Uterus (tissue), 4 donors: ENCODE measurements around the gene IGF1R. TPM values are rescaled to one million over a fixed set of nuclear protein-coding genes. Genes with fewer than 3 reads are reported as not detected.

Experiments used
- DNase-seq, 2 donors: peaks; one replicate each; pipeline ENCODE4 v3.0.0-alpha.2; 2019 to 2020
- H3K27ac ChIP-seq, 2 donors: fragments of 200-600 bp; sonication (generic); 1 replicate in 1 of 2; 2 replicates in 1 of 2; pipeline ENCODE4 v1.5.1; 2016 to 2018
- H3K27me3 ChIP-seq, 2 donors: fragments of 200-600 bp; sonication (generic); one replicate each; pipeline ENCODE4 v1.5.1; 2018 to 2019; ENCODE audit warnings: control low read depth in 1 of 2
- H3K36me3 ChIP-seq, 2 donors: fragments of 200-600 bp; sonication (generic); one replicate each; pipeline ENCODE4 v1.5.1; 2019; ENCODE audit warnings: control low read depth in 1 of 2
- H3K4me1 ChIP-seq, 2 donors: fragments of 200-600 bp; sonication (generic); one replicate each; pipeline ENCODE4 v1.5.1; 2018 to 2019; ENCODE audit warnings: control low read depth in 1 of 2
- H3K4me3 ChIP-seq, 2 donors: fragments of 200-600 bp; sonication (generic); 1 replicate in 1 of 2; 2 replicates in 1 of 2; pipeline ENCODE4 v1.5.1; 2018 to 2019; ENCODE audit warnings: mild to moderate bottlenecking in 1 of 2
- H3K9me3 ChIP-seq, 2 donors: fragments of 200-600 bp; sonication (generic); one replicate each; pipeline ENCODE4 v1.5.1; 2019; ENCODE audit warnings: control low read depth in 1 of 2
- CTCF ChIP-seq, 4 experiments: fragments of 200-600 bp in 2 of 4; fragments of 450-650 bp in 2 of 4; sonication (generic) in 2 of 4; IDR thresholded peaks; one replicate each; pipeline ENCODE4 v1.5.1; 2016 to 2019; ENCODE audit warnings: antibody characterized with exemption in 4 of 4, mild to moderate bottlenecking in 2 of 4, moderate library complexity in 1 of 4
- POLR2A ChIP-seq, 2 donors: fragments of 450-650 bp; IDR thresholded peaks; one replicate each; pipeline ENCODE4 v1.6.1; 2016; ENCODE audit warnings: antibody characterized with exemption in 2 of 2, mild to moderate bottlenecking in 1 of 2, moderate library complexity in 1 of 2
- intact Hi-C: fragments of 100-400 bp; cut with DNase I; formaldehyde crosslinking; loops from one replicate; pipeline ENCODE4 v1.15.1; 2023; ENCODE audit warnings: low total_unique reads
- total RNA-seq, 4 donors: library from RNA; depleted of rRNA in 3 of 4; stranded (reverse); fragments of >200 nt in 3 of 4; gene quantifications; one replicate each; pipeline versions ENCODE4 v1.1.0 to v1.2.4, GENCODE V29; 2014 to 2023
- donor health status: DM: yes; HTN: yes; CAD: no.

IGF1R gene
- total RNA-seq, 4 donors from 2014 or later, result 30.0 to 95.2 (median 57.5) TPM

GRCh38 chr15:98735895-98736617 lies 87.7 kb downstream of the IGF1R start:
- no peak for DNase-seq
- no peak overlapping the region for H3K4me3 ChIP-seq
- intact Hi-C loops, result no loop called here
- peaks cover 5 to 20% of the 10 kb centered on the region in 2 donors for H3K4me1 ChIP-seq
- no peaks in the 10 kb centered on the region for H3K27me3 ChIP-seq
- no peak for TF ChIP-seq POLR2A (IDR thresholded peaks at IDR 0.05)
- no peak for TF ChIP-seq CTCF (IDR thresholded peaks at IDR 0.05)
- H3K36me3 ChIP-seq, result no peaks in the 10 kb centered on the region
- H3K9me3 ChIP-seq, result no peaks in the 10 kb centered on the region
- H3K27ac ChIP-seq, result no peak overlapping the region

GRCh38 chr15:98737159-98737558 lies 88.8 kb downstream of the IGF1R start:
- H3K27ac ChIP-seq, result no peak overlapping the region
- peaks cover 4 to 10% of the 10 kb centered on the region in 2 donors for H3K4me1 ChIP-seq

GRCh38 chr15:98737721-98738120 lies 89.4 kb downstream of the IGF1R start:
- no peak overlapping the region for H3K27ac ChIP-seq
- no peak for DNase-seq
- intact Hi-C loops, result no loop called here
- H3K4me1 ChIP-seq, result peaks cover 4 to 8% of the 10 kb centered on the region in 2 donors
- H3K27me3 ChIP-seq, result no peaks in the 10 kb centered on the region
- H3K36me3 ChIP-seq, result no peaks in the 10 kb centered on the region
- TF ChIP-seq CTCF (IDR thresholded peaks at IDR 0.05), result no peak
- no peak for TF ChIP-seq POLR2A (IDR thresholded peaks at IDR 0.05)
- no peak overlapping the region for H3K4me3 ChIP-seq
- H3K9me3 ChIP-seq, result no peaks in the 10 kb centered on the region

More at GRCh38 chr15:98737159-98737558, 88.8 kb downstream of the IGF1R start:
- intact Hi-C loops, result no loop called here
- no peaks in the 10 kb centered on the region for H3K27me3 ChIP-seq
- TF ChIP-seq POLR2A (IDR thresholded peaks at IDR 0.05), result no peak
- TF ChIP-seq CTCF (IDR thresholded peaks at IDR 0.05), result no peak
- no peaks in the 10 kb centered on the region for H3K36me3 ChIP-seq
- DNase-seq, result no peak
- H3K9me3 ChIP-seq, result no peaks in the 10 kb centered on the region
- H3K4me3 ChIP-seq, result no peak overlapping the region

GRCh38 chr15:98738689-98739401 lies 90.5 kb downstream of the IGF1R start:
- no peak overlapping the region for H3K4me3 ChIP-seq
- intact Hi-C loops, result no loop called here
- H3K9me3 ChIP-seq, result no peaks in the 10 kb centered on the region
- H3K4me1 ChIP-seq, result peaks cover 4 to 8% of the 10 kb centered on the region in 2 donors
- H3K27me3 ChIP-seq, result no peaks in the 10 kb centered on the region
- no peak for DNase-seq
- no peaks in the 10 kb centered on the region for H3K36me3 ChIP-seq
- no peak for TF ChIP-seq CTCF (IDR thresholded peaks at IDR 0.05)
- no peak for TF ChIP-seq POLR2A (IDR thresholded peaks at IDR 0.05)
- no peak overlapping the region for H3K27ac ChIP-seq

- Histone ChIP-seq H3K27ac (no peak overlapping the region), H3K36me3 (no peaks in the 10 kb centered on the region), H3K27me3 (no peaks in the 10 kb centered on the region), H3K9me3 (no peaks in the 10 kb centered on the region), H3K4me3 (no peak overlapping the region), H3K4me1 (peaks cover 0 to 8% of the 10 kb centered on the region in 2 donors)
- no peak for DNase-seq
- intact Hi-C loops, result no loop called here
- TF ChIP-seq CTCF (IDR thresholded peaks at IDR 0.05) (no peak), POLR2A (IDR thresholded peaks at IDR 0.05) (no peak)
These were observed 92.0 kb downstream of the IGF1R start for GRCh38 chr15:98740295-98740694.
